ENCODE measurements around the gene PPIL1. TPM values are rescaled to one million over a fixed set of nuclear protein-coding genes. Genes with fewer than 3 reads are reported as not detected.

PPIL1 gene
- total RNA-seq, 3 donors from 2014 or later = 7.2 to 14.2 (median 10.5) TPM

DNA sequence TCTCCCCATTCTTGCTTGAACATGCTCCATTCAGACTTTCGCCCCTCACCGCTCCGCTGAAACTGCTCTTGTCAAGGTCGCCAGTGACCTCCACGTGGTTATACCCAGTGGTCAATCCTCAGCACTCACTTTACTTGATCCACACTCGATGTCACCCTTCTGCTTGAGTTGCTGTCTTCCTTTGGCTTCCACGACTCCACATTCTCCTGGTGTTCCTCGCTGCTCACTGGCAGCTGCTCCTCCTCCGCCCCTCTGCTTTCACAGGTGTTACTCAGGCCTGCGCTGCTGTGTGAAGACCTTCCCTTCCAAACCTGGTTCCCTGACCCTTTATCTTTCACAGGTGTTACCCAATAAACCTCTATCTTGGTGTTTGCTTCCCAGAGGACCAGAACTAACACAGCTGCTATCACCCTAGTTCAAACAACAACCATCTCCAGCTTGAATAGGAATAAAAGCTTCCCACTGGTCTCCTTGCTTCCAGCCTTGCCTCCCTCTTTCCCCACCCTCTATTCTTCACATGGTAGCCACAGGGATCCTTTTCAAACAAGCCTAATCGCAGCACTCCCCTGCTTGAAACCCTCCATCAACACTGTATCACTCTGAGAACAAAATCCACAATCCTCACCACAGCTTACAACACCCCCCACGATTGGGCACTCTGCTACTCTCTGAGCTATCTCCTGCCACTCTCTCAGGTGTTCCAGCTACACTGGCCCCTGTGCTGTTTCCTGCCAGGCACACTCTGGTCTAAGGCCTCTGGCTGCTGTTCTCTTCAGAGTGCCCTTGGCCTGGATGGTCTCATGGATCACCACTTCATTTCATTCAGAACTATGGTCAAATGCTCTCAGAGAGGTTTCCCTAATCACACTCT lies 10.7 kb downstream of the PPIL1 start:
- no peak for DNase-seq
- TF ChIP-seq CTCF (IDR thresholded peaks at IDR 0.05) = no peak

GRCh38 chr6:36862848-36863382 lies 11.7 kb downstream of the PPIL1 start:
- H3K4me1 ChIP-seq (ENCODE audit: low read depth) = no peaks in the 10 kb centered on the region
- no peaks in the 10 kb centered on the region for H3K36me3 ChIP-seq (ENCODE audit: low read depth)
- DNase-seq = no peak
- no peaks in the 10 kb centered on the region for H3K9me3 ChIP-seq
- ATAC-seq = no peak
- intact Hi-C loops (cut with DNase I, micrococcal nuclease) = no loop called here
- TF ChIP-seq CTCF (IDR thresholded peaks at IDR 0.05) = no peak
- H3K4me3 ChIP-seq = no peak overlapping the region

More for the DNA sequence above, 10.7 kb downstream of the PPIL1 start:
- no peak for ATAC-seq
- H3K9me3 ChIP-seq = no peaks in the 10 kb centered on the region
- no peak overlapping the region for H3K4me3 ChIP-seq
- intact Hi-C loops (cut with DNase I, micrococcal nuclease) = no loop called here
- H3K36me3 ChIP-seq (ENCODE audit: low read depth) = no peaks in the 10 kb centered on the region
- no peaks in the 10 kb centered on the region for H3K4me1 ChIP-seq (ENCODE audit: low read depth)

GRCh38 chr6:36862164-36862847 lies 12.3 kb downstream of the PPIL1 start:
- no peak for DNase-seq

GRCh38 chr6:36860126-36860525 lies 14.5 kb downstream of the PPIL1 start:
- no peak for DNase-seq
- H3K4me3 ChIP-seq = no peak overlapping the region
- no peaks in the 10 kb centered on the region for H3K36me3 ChIP-seq (ENCODE audit: low read depth)
- no peaks in the 10 kb centered on the region for H3K9me3 ChIP-seq
- intact Hi-C loops (cut with DNase I, micrococcal nuclease) = no loop called here
- H3K4me1 ChIP-seq (ENCODE audit: low read depth) = no peaks in the 10 kb centered on the region
- TF ChIP-seq CTCF (IDR thresholded peaks at IDR 0.05) = no peak
- ATAC-seq = no peak

More at GRCh38 chr6:36862164-36862847, 12.3 kb downstream of the PPIL1 start:
- intact Hi-C loops (cut with DNase I, micrococcal nuclease) = no loop called here
- H3K4me3 ChIP-seq = no peak overlapping the region
- no peaks in the 10 kb centered on the region for H3K9me3 ChIP-seq
- H3K36me3 ChIP-seq (ENCODE audit: low read depth) = no peaks in the 10 kb centered on the region
- TF ChIP-seq CTCF (IDR thresholded peaks at IDR 0.05) = no peak
- ATAC-seq = no peak
- no peaks in the 10 kb centered on the region for H3K4me1 ChIP-seq (ENCODE audit: low read depth)

- no peak overlapping the region for H3K4me3 ChIP-seq
- no peaks in the 10 kb centered on the region for H3K9me3 ChIP-seq
- no peak for DNase-seq
- ATAC-seq = peak; percentile 43
- no peak for TF ChIP-seq CTCF (IDR thresholded peaks at IDR 0.05)
- no peaks in the 10 kb centered on the region for H3K36me3 ChIP-seq (ENCODE audit: low read depth)
- no peaks in the 10 kb centered on the region for H3K4me1 ChIP-seq (ENCODE audit: low read depth)
- intact Hi-C loops (cut with DNase I, micrococcal nuclease) = loop anchor here in 1 of 2 donors (10.0 kb wide), 2 partner anchors 84 to 244 kb away; no protein-coding TSS in a partner anchor
Observed at GRCh38 chr6:36858407-36858981, 16.1 kb downstream of the PPIL1 start.
